Mesenchymal stem cell (in vitro differentiated cells and primary cell): ENCODE data around the gene SELENOW.

Experiments
- DNase-seq: peaks from one replicate; pipeline ENCODE4 v3.0.0-alpha.2; 2013
- H2AFZ ChIP-seq: one replicate; pipeline ENCODE4 v1.6.1; 2013; ENCODE audit warnings: low read depth, mild to moderate bottlenecking, control low read depth, inconsistent platforms, low read length, moderate library complexity
- H2AK5ac ChIP-seq: 2 replicates; pipeline ENCODE4 v1.6.1; 2013; ENCODE audit warnings: low read length, moderate library complexity, mild to moderate bottlenecking, inconsistent platforms; ENCODE audit not compliant: severe bottlenecking
- H2BK120ac ChIP-seq: one replicate; pipeline ENCODE4 v1.6.1; 2013; ENCODE audit warnings: low read depth, mild to moderate bottlenecking, inconsistent platforms, low read length, moderate library complexity
- H2BK12ac ChIP-seq, 2 experiments: one replicate each; pipeline ENCODE4 v1.6.1; 2013; ENCODE audit warnings: inconsistent platforms in 2 of 2, low read length in 2 of 2, mild to moderate bottlenecking in 2 of 2, moderate library complexity in 2 of 2, control low read depth in 1 of 2
- H2BK15ac ChIP-seq: one replicate; pipeline ENCODE4 v1.6.1; 2013; ENCODE audit warnings: mild to moderate bottlenecking, low read depth, inconsistent platforms; ENCODE audit not compliant: poor library complexity, severe bottlenecking
- H2BK5ac ChIP-seq: 2 replicates; pipeline ENCODE4 v1.6.1; 2013; ENCODE audit warnings: low read depth, mild to moderate bottlenecking, low read length, control low read depth, inconsistent platforms; ENCODE audit not compliant: poor library complexity, severe bottlenecking
- H3K14ac ChIP-seq, 2 experiments: one replicate each; pipeline ENCODE4 v1.6.1; 2013; ENCODE audit warnings: inconsistent platforms in 2 of 2, low read length in 2 of 2, control low read depth in 1 of 2, mild to moderate bottlenecking in 1 of 2, moderate library complexity in 1 of 2
- H3K18ac ChIP-seq, 2 experiments: one replicate each; pipeline ENCODE4 v1.6.1; 2013; ENCODE audit warnings: inconsistent platforms in 2 of 2, low read length in 2 of 2, control low read depth in 1 of 2, low read depth in 1 of 2, mild to moderate bottlenecking in 1 of 2
- H3K23ac ChIP-seq, 2 experiments: one replicate each; pipeline ENCODE4 v1.6.1; 2013; ENCODE audit warnings: inconsistent platforms in 2 of 2, low read length in 2 of 2, mild to moderate bottlenecking in 2 of 2, moderate library complexity in 2 of 2, control low read depth in 1 of 2
- H3K27ac ChIP-seq: 2 replicates; pipeline ENCODE4 v1.5.1; 2013; ENCODE audit warnings: mild to moderate bottlenecking, moderate library complexity, low read length, control low read depth, inconsistent platforms; ENCODE audit not compliant: poor library complexity, severe bottlenecking
- H3K27me3 ChIP-seq, 2 experiments: 2 replicates each; pipeline versions ENCODE4 v1.6.1 to v1.7.0; 2013; ENCODE audit warnings: low read length in 2 of 2, mild to moderate bottlenecking in 2 of 2, moderate library complexity in 2 of 2, control low read depth in 1 of 2, inconsistent platforms in 1 of 2; ENCODE audit not compliant: control insufficient read depth in 1 of 2, insufficient read depth in 1 of 2
- H3K36me3 ChIP-seq, 2 experiments: 2 replicates each; pipeline versions ENCODE4 v1.6.1 to v1.7.0; 2013; ENCODE audit warnings: low read length in 2 of 2, control low read depth in 1 of 2, inconsistent platforms in 1 of 2, low read depth in 1 of 2, mild to moderate bottlenecking in 1 of 2; ENCODE audit not compliant: insufficient read depth in 2 of 2, control insufficient read depth in 1 of 2
- H3K4ac ChIP-seq, 2 experiments: one replicate each; pipeline ENCODE4 v1.6.1; 2013; ENCODE audit warnings: inconsistent platforms in 2 of 2, low read length in 2 of 2, mild to moderate bottlenecking in 2 of 2, moderate library complexity in 2 of 2, control low read depth in 1 of 2, low read depth in 1 of 2
- H3K4me1 ChIP-seq: 2 replicates; pipeline ENCODE4 v1.6.1; 2013; ENCODE audit warnings: low read depth, low read length, control low read depth; ENCODE audit not compliant: control insufficient read depth, insufficient read depth
- H3K4me2 ChIP-seq: 2 replicates; pipeline ENCODE4 v1.6.1; 2013; ENCODE audit warnings: low read length, mild to moderate bottlenecking, inconsistent platforms; ENCODE audit not compliant: poor library complexity, severe bottlenecking
- H3K4me3 ChIP-seq, 2 experiments: 2 replicates each; pipeline versions ENCODE4 v1.5.1 to v1.7.0; 2013; ENCODE audit warnings: low read length in 2 of 2, mild to moderate bottlenecking in 2 of 2, control low read depth in 1 of 2, low read depth in 1 of 2; ENCODE audit not compliant: insufficient read depth in 1 of 2
- H3K79me1 ChIP-seq: replicated peaks from 2 replicates; pipeline ENCODE4 v1.6.1; 2013; ENCODE audit warnings: mild to moderate bottlenecking, control low read depth, low read length, inconsistent platforms; ENCODE audit not compliant: poor library complexity, severe bottlenecking
- H3K9ac ChIP-seq: 2 replicates; pipeline ENCODE4 v1.7.0; 2013; ENCODE audit warnings: mild to moderate bottlenecking, low read length, moderate library complexity
- H3K9me3 ChIP-seq: 2 replicates; pipeline ENCODE4 v1.7.0; 2013; ENCODE audit warnings: mild to moderate bottlenecking, low read length; ENCODE audit not compliant: control insufficient read depth
- H4K8ac ChIP-seq: one replicate; pipeline ENCODE4 v1.6.1; 2013; ENCODE audit warnings: inconsistent platforms, mild to moderate bottlenecking, low read length, moderate library complexity
- H4K91ac ChIP-seq: one replicate; pipeline ENCODE4 v1.6.1; 2013; ENCODE audit warnings: mild to moderate bottlenecking, low read length, inconsistent platforms
- WGBS: methylation state at CpG from one replicate; pipeline ENCODE4 v1.1.7; 2013; ENCODE audit warnings: mixed read lengths; 5-methylcytosine and 5-hydroxymethylcytosine counted together

The SELENOW gene

GRCh38 chr19:47819858-47820257, 41.4 kb downstream of the SELENOW start:
- H3K4ac ChIP-seq, result no peak overlapping the region
- H2BK12ac ChIP-seq, result no peak overlapping the region
- H3K4me2 ChIP-seq, result no peak overlapping the region
- no peak overlapping the region for H3K18ac ChIP-seq
- no peaks in the 10 kb centered on the region for H3K79me1 ChIP-seq
- H4K91ac ChIP-seq, result no peak overlapping the region
- H4K8ac ChIP-seq, result no peak overlapping the region
- H2AFZ ChIP-seq, result no peak overlapping the region
- H3K4me1 ChIP-seq, result no peaks in the 10 kb centered on the region
- no peaks in the 10 kb centered on the region for H3K9me3 ChIP-seq
- no peak overlapping the region for H3K9ac ChIP-seq
- no peak overlapping the region for H3K14ac ChIP-seq
- H2AK5ac ChIP-seq, result no peak overlapping the region
- 21% methylated on average over 7 of the region's 10 CpGs for WGBS
- no peak overlapping the region for H3K23ac ChIP-seq
- H2BK5ac ChIP-seq, result no peak overlapping the region
- no peak overlapping the region for H2BK120ac ChIP-seq
- no peak overlapping the region for H3K27ac ChIP-seq
- peaks cover 39 to 56% of the 10 kb centered on the region in 2 experiments for H3K27me3 ChIP-seq
- no peaks in the 10 kb centered on the region for H3K36me3 ChIP-seq
- no peak overlapping the region for H3K4me3 ChIP-seq
- H2BK15ac ChIP-seq, result no peak overlapping the region
- DNase-seq, result no peak

- no peak for DNase-seq
- 90% methylated on average over 2 of the region's 2 CpGs for WGBS
Measured at GRCh38 chr19:47820410-47820809, 41.9 kb downstream of the SELENOW start.

GRCh38 chr19:47821460-47822020, 43.0 kb downstream of the SELENOW start, which contains the start of gene CRX:
Gene CRX, plus strand, starts transcription at chr19:47821937. Its CDS starts 12,507 bp downstream, at chr19:47834444.
- H4K8ac ChIP-seq, result no peak within 1 kb of the TSS
- H3K79me1 ChIP-seq, result no peaks in the 10 kb centered on the region
- H4K91ac ChIP-seq, result no peak within 1 kb of the TSS
- no peak within 1 kb of the TSS for H3K4me2 ChIP-seq
- H3K9ac ChIP-seq, result no peak within 1 kb of the TSS
- H2AK5ac ChIP-seq, result no peak within 1 kb of the TSS
- no peak within 1 kb of the TSS for H3K4ac ChIP-seq
- no peaks in the 10 kb centered on the region for H3K4me1 ChIP-seq
- DNase-seq, result no peak
- no peaks in the 10 kb centered on the region for H3K36me3 ChIP-seq
- no peak within 1 kb of the TSS for H3K18ac ChIP-seq
- no peak within 1 kb of the TSS for H3K4me3 ChIP-seq
- WGBS, result 52% methylated on average over 11 of the region's 15 CpGs
- no peak within 1 kb of the TSS for H3K27ac ChIP-seq
- H2BK15ac ChIP-seq, result no peak within 1 kb of the TSS
- no peak within 1 kb of the TSS for H2BK12ac ChIP-seq
- H2BK120ac ChIP-seq, result no peak within 1 kb of the TSS
- H3K14ac ChIP-seq, result peak within 1 kb of the TSS in 1 of 2 experiments; percentile 42
- H2BK5ac ChIP-seq, result no peak within 1 kb of the TSS
- peaks cover under 1% of the 10 kb centered on the region for H3K9me3 ChIP-seq
- H3K27me3 ChIP-seq, result peaks cover 39 to 56% of the 10 kb centered on the region in 2 experiments
- H3K23ac ChIP-seq, result no peak within 1 kb of the TSS
- H2AFZ ChIP-seq, result no peak within 1 kb of the TSS

More at GRCh38 chr19:47820410-47820809, 41.9 kb downstream of the SELENOW start:
- Histone ChIP-seq H3K18ac (no peak overlapping the region), H2BK120ac (no peak overlapping the region), H3K4me3 (no peak overlapping the region), H3K4me1 (no peaks in the 10 kb centered on the region), H3K9me3 (no peaks in the 10 kb centered on the region), H2BK15ac (no peak overlapping the region), H3K27ac (no peak overlapping the region), H2BK12ac (no peak overlapping the region), H3K79me1 (no peaks in the 10 kb centered on the region), H3K4ac (no peak overlapping the region), H3K36me3 (no peaks in the 10 kb centered on the region), H3K27me3 (peaks cover 39 to 56% of the 10 kb centered on the region in 2 experiments), H3K14ac (no peak overlapping the region), H2AFZ (no peak overlapping the region), H4K91ac (no peak overlapping the region), H2AK5ac (no peak overlapping the region), H3K9ac (no peak overlapping the region), H4K8ac (no peak overlapping the region), H2BK5ac (no peak overlapping the region), H3K4me2 (no peak overlapping the region), H3K23ac (no peak overlapping the region)

DNA sequence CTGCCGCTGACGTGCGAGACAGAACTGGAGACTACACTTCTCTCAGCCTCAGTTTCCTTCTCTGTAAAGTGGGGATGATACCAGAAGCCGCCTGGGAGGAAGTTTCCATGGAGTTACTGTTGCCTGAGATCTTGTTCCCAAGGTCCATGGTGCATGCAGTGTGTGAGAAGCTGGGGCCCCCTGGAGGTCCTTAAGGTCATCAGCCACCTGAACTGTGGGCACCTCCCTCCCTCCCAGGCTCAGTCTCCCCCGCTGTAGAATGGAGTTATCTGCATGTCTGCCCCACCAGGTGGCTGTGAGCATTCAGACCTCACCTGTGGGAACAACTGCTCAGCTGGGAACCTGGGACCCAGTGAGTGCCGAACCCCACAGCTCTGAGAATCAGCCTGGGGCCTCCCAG, 45.9 kb downstream of the SELENOW start:
- Histone ChIP-seq H3K4me2 (no peak overlapping the region), H3K4ac (no peak overlapping the region), H2BK120ac (no peak overlapping the region), H2AK5ac (no peak overlapping the region), H2BK12ac (no peak overlapping the region), H4K8ac (no peak overlapping the region), H2BK15ac (no peak overlapping the region), H3K27me3 (peaks cover 32 to 51% of the 10 kb centered on the region in 2 experiments), H2BK5ac (no peak overlapping the region), H3K79me1 (no peaks in the 10 kb centered on the region), H3K9me3 (peaks cover 5% of the 10 kb centered on the region), H3K36me3 (no peaks in the 10 kb centered on the region), H3K27ac (no peak overlapping the region), H3K18ac (no peak overlapping the region), H3K14ac (no peak overlapping the region), H3K4me1 (no peaks in the 10 kb centered on the region), H3K23ac (no peak overlapping the region), H3K4me3 (no peak overlapping the region), H3K9ac (no peak overlapping the region), H2AFZ (no peak overlapping the region), H4K91ac (no peak overlapping the region)
- no peak for DNase-seq
- 90% methylated on average over 6 of the region's 6 CpGs for WGBS
